K562 (cell line): Measurements from ENCODE around the gene MAP10.

Source experiments
- ESRRB ChIP-seq: fragments of 250-450 bp; sonication (Bioruptor Pico); IDR thresholded peaks from 2 replicates; pipeline ENCODE4 v1.5.0; 2020; ENCODE audit warnings: mild to moderate bottlenecking, moderate library complexity, borderline replicate concordance
- ETV1 ChIP-seq: fragments of 450-650 bp; conservative IDR thresholded peaks from 2 replicates; pipeline ENCODE4 v1.6.1; 2016; ENCODE audit warnings: missing genetic modification characterization, control low read depth, low read depth, missing compliant biosample characterization
- FOXA1 ChIP-seq: fragments of 450-650 bp; IDR thresholded peaks from 2 replicates; pipeline ENCODE4 v1.6.1; 2016; ENCODE audit warnings: mild to moderate bottlenecking, borderline replicate concordance
- HDAC2 ChIP-seq: fragments of 450-650 bp; IDR thresholded peaks from 2 replicates; pipeline ENCODE4 v1.6.1; 2016; ENCODE audit warnings: mild to moderate bottlenecking
- LCOR ChIP-seq: sonication (generic); formaldehyde crosslinking; IDR thresholded peaks from 2 replicates; pipeline ENCODE4 v1.8.0; 2022; ENCODE audit warnings: mild to moderate bottlenecking, missing genetic modification reagents
- POLR2A ChIP-seq: fragments of 450-650 bp; conservative IDR thresholded peaks from 2 replicates; pipeline ENCODE4 v1.6.1; 2016
- SRF ChIP-seq, 2 experiments: fragments of 250-450, 450-650 bp in 1 of 2; sonication (Bioruptor Pico) in 1 of 2; sonication (generic) in 1 of 2; formaldehyde crosslinking; IDR thresholded peaks; 2 replicates each; pipeline versions ENCODE4 v1.5.0 to v1.5.1; 2020 to 2022; ENCODE audit warnings: mild to moderate bottlenecking in 1 of 2, missing genetic modification reagents in 1 of 2
- TEAD4 ChIP-seq, 2 experiments: sonication (generic) in 1 of 2; formaldehyde crosslinking in 1 of 2; IDR thresholded peaks; 2 replicates each; pipeline versions ENCODE4 v1.6.1 to v1.8.0; 2012 to 2022; ENCODE audit warnings: borderline replicate concordance in 1 of 2, inconsistent platforms in 1 of 2, low read length in 1 of 2, mild to moderate bottlenecking in 1 of 2, missing genetic modification reagents in 1 of 2
- ZEB2 ChIP-seq: fragments of 450-650 bp; IDR thresholded peaks from 2 replicates; pipeline ENCODE4 v1.6.1; 2016
- ZNF224 ChIP-seq: sonication (generic); formaldehyde crosslinking; IDR thresholded peaks from 2 replicates; pipeline ENCODE4 v1.8.0; 2022; ENCODE audit warnings: mild to moderate bottlenecking, missing genetic modification reagents
- ZZZ3 ChIP-seq: fragments of 450-650 bp; IDR thresholded peaks from 2 replicates; pipeline ENCODE4 v1.6.1; 2016; ENCODE audit warnings: antibody characterized with exemption, mild to moderate bottlenecking, moderate library complexity
- TF ChIP-seq, protein P1 (sequence below): fragments of 450-650 bp; IDR thresholded peaks from 2 replicates; pipeline ENCODE4 v1.6.1; 2016; ENCODE audit warnings: antibody characterized with exemption
- TF ChIP-seq, protein P2 (sequence below), 3 experiments: IDR thresholded peaks in 2 of 3; conservative IDR thresholded peaks in 1 of 3; 2 replicates each; pipeline ENCODE4 v1.5.1; 2011 to 2012; ENCODE audit warnings: low read length in 3 of 3, mild to moderate bottlenecking in 3 of 3, control low read depth in 2 of 3, improper control_type of control experiment in 1 of 3, inconsistent platforms in 1 of 3, low read depth in 1 of 3, mixed read lengths in 1 of 3, moderate library complexity in 1 of 3; ENCODE audit not compliant: insufficient read depth in 2 of 3

DNA sequence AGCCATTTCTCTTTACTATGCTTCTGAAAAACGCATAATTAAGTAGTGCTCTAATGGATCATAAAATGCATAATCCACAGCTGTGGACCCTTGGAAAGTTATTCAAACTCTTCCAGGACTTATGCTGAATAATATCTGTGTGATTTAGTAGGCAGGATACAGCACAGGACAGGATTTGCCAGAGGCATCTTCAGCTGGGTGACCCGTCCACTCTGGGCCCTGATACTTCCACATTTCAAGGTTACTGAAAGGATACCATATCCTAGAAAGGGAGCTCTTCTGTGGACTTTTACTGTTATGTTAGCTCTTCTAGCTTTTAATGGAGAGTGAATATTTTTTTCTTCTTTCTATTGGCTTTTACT is 49.6 kb downstream of the MAP10 start:
- no peak for TF ChIP-seq FOXA1
- TF ChIP-seq HDAC2, result no peak
- TF ChIP-seq ESRRB, result no peak
- no peak for TF ChIP-seq TEAD4 (IDR thresholded peaks at IDR 0.05; ENCODE audit: low read length)
- TF ChIP-seq TEAD4 (CRISPR knock-in tag; IDR thresholded peaks at IDR 0.05; ENCODE audit: borderline replicate concordance), result no peak
- no peak for TF ChIP-seq ETV1 (tag)
- TF ChIP-seq, protein P1, sequence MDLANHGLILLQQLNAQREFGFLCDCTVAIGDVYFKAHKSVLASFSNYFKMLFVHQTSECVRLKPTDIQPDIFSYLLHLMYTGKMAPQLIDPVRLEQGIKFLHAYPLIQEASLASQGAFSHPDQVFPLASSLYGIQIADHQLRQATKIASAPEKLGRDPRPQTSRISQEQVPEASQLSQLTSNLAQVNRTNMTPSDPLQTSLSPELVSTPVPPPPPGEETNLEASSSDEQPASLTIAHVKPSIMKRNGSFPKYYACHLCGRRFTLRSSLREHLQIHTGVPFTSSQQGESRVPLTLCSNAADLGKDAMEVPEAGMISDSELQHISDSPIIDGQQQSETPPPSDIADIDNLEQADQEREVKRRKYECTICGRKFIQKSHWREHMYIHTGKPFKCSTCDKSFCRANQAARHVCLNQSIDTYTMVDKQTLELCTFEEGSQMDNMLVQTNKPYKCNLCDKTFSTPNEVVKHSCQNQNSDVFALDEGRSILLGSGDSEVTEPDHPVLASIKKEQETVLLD, result no peak
- no peak for TF ChIP-seq ZZZ3
- TF ChIP-seq SRF (CRISPR knock-in tag; IDR thresholded peaks at IDR 0.05), result no peak
- no peak for TF ChIP-seq ZEB2
- TF ChIP-seq, protein P2, sequence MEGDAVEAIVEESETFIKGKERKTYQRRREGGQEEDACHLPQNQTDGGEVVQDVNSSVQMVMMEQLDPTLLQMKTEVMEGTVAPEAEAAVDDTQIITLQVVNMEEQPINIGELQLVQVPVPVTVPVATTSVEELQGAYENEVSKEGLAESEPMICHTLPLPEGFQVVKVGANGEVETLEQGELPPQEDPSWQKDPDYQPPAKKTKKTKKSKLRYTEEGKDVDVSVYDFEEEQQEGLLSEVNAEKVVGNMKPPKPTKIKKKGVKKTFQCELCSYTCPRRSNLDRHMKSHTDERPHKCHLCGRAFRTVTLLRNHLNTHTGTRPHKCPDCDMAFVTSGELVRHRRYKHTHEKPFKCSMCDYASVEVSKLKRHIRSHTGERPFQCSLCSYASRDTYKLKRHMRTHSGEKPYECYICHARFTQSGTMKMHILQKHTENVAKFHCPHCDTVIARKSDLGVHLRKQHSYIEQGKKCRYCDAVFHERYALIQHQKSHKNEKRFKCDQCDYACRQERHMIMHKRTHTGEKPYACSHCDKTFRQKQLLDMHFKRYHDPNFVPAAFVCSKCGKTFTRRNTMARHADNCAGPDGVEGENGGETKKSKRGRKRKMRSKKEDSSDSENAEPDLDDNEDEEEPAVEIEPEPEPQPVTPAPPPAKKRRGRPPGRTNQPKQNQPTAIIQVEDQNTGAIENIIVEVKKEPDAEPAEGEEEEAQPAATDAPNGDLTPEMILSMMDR (IDR thresholded peaks at IDR 0.05 in 2 of 3, conservative IDR thresholded peaks at IDR 0.05 in 1 of 3; ENCODE audit: insufficient read depth in 2 of 3, low read depth in 1 of 3, low read length in 3 of 3), result no peak
- TF ChIP-seq ZNF224 (CRISPR knock-in tag), result no peak
- no peak for TF ChIP-seq LCOR (CRISPR knock-in tag)
- no peak for TF ChIP-seq POLR2A
